Lung (tissue), 12 donors: Measurements from ENCODE around the gene THRA. TPM values are rescaled to one million over a fixed set of nuclear protein-coding genes. Genes with fewer than 3 reads are reported as not detected.

Experiments
- ATAC-seq: fragments of 200-7000 bp; cut with Tn5 transposase; one replicate; pipeline ENCODE4 v1.9.1; 2020; ENCODE audit warnings: moderate number of reproducible peaks; ENCODE audit not compliant: insufficient read depth, low FRiP score
- DNase-seq, 3 donors: peaks; one replicate each; pipeline ENCODE4 v3.0.0-alpha.2; 2013 to 2017
- H3K27ac ChIP-seq, 2 donors: one replicate each; pipeline ENCODE4 v1.5.1; 2013; ENCODE audit warnings: mild to moderate bottlenecking in 2 of 2, moderate library complexity in 2 of 2, control low read depth in 1 of 2, inconsistent platforms in 1 of 2, low read depth in 1 of 2, low read length in 1 of 2
- H3K27me3 ChIP-seq, 3 donors: one replicate each; pipeline ENCODE4 v1.5.1; 2013; ENCODE audit warnings: low read length in 2 of 3; ENCODE audit not compliant: control insufficient read depth in 3 of 3, insufficient read depth in 3 of 3
- H3K36me3 ChIP-seq, 4 donors: one replicate each; pipeline ENCODE4 v1.5.1; 2013; ENCODE audit warnings: low read length in 4 of 4, mild to moderate bottlenecking in 1 of 4, moderate library complexity in 1 of 4; ENCODE audit not compliant: control insufficient read depth in 4 of 4, insufficient read depth in 4 of 4
- H3K4me1 ChIP-seq, 5 donors: one replicate each; pipeline ENCODE4 v1.5.1; 2013; ENCODE audit warnings: low read length in 5 of 5, mild to moderate bottlenecking in 2 of 5, moderate library complexity in 1 of 5; ENCODE audit not compliant: control insufficient read depth in 5 of 5, insufficient read depth in 5 of 5
- H3K4me3 ChIP-seq: one replicate; pipeline ENCODE4 v1.5.1; 2013; ENCODE audit warnings: mild to moderate bottlenecking, control low read depth, moderate library complexity
- H3K9ac ChIP-seq, 2 donors: one replicate each; pipeline ENCODE4 v1.5.1; 2013; ENCODE audit warnings: low read length in 2 of 2, control low read depth in 1 of 2; ENCODE audit not compliant: insufficient read depth in 1 of 2
- H3K9me3 ChIP-seq, 4 donors: one replicate each; pipeline ENCODE4 v1.5.1; 2013; ENCODE audit warnings: low read length in 3 of 4, mild to moderate bottlenecking in 1 of 4, moderate library complexity in 1 of 4; ENCODE audit not compliant: control insufficient read depth in 4 of 4, insufficient read depth in 3 of 4
- CTCF ChIP-seq: IDR thresholded peaks from 2 replicates; pipeline ENCODE4 v1.5.1; 2012; ENCODE audit warnings: mild to moderate bottlenecking; ENCODE audit errors: control extremely low read depth, extremely low read depth
- WGBS, 2 donors: extraction: QIAGEN DNeasy Blood & Tissue Kit; methylation state at CpG; one replicate each; pipeline ENCODE4 v1.1.7; 2013; 5-methylcytosine and 5-hydroxymethylcytosine counted together
- polyA plus RNA-seq, 2 donors: library from polyadenylated mRNA; stranded (reverse); fragments of 200-250 nt; gene quantifications; one replicate each; pipeline ENCODE4 v1.2.1, GENCODE V29; 2013
- total RNA-seq, 2 donors: library from RNA; depleted of rRNA in 1 of 2; stranded (reverse); fragments of >200 nt in 1 of 2; gene quantifications; one replicate each; pipeline ENCODE4 v1.2.1, GENCODE V29; 2014 to 2021
- donor health status: control.
- donor health status: control.
- donor health status: Bipolar disorder and iron deficiency.
- donor health status: healthy.
- donor health status: DM: yes; HTN: yes; CAD: no.

The THRA gene
- total and polyA plus RNA-seq, 4 donors = 28.5 to 55.9 (median 37.5) TPM

GRCh38 chr17:40079545-40079944, 16.8 kb downstream of the THRA start:
- 92 to 97% methylated on average over 3 of the region's 3 CpGs for WGBS, 2 donors
- H3K9ac ChIP-seq = no peak overlapping the region
- no peaks in the 10 kb centered on the region for H3K27me3 ChIP-seq
- H3K9me3 ChIP-seq = no peaks in the 10 kb centered on the region
- H3K4me1 ChIP-seq = peaks cover 4 to 20% (median 14%) of the 10 kb centered on the region in 5 donors
- DNase-seq (no peak), ATAC-seq (no peak)
- TF ChIP-seq CTCF = no peak
- H3K27ac ChIP-seq = no peak overlapping the region
- H3K36me3 ChIP-seq = peaks cover 0 to 42% (median 27%) of the 10 kb centered on the region in 4 donors
- H3K4me3 ChIP-seq = no peak overlapping the region

GRCh38 chr17:40084477-40084876, 21.7 kb downstream of the THRA start:
- Histone ChIP-seq H3K27me3 (peaks cover 0 to 2% (median 0%) of the 10 kb centered on the region in 3 donors), H3K36me3 (peaks cover 9 to 63% (median 49%) of the 10 kb centered on the region in 4 donors), H3K9ac (no peak overlapping the region), H3K4me3 (no peak overlapping the region), H3K4me1 (peaks cover 0 to 6% (median 0%) of the 10 kb centered on the region in 5 donors), H3K27ac (no peak overlapping the region), H3K9me3 (peaks cover 0 to 4% (median under 1%) of the 10 kb centered on the region in 4 donors)
- DNase-seq (no peak), ATAC-seq (no peak)
- 96 to 98% methylated on average over 14 of the region's 14 CpGs for WGBS, 2 donors
- no peak for TF ChIP-seq CTCF

GRCh38 chr17:40086150-40087044, 23.6 kb downstream of the THRA start:
- ATAC-seq (no peak), DNase-seq (peak in 2 of 3 donors; percentile 56 to 66)
- Histone ChIP-seq H3K36me3 (peaks cover 9 to 55% (median 49%) of the 10 kb centered on the region in 4 donors), H3K4me1 (peaks cover 0 to 21% (median 2%) of the 10 kb centered on the region in 5 donors), H3K9me3 (peaks cover 0 to 4% (median under 1%) of the 10 kb centered on the region in 4 donors), H3K4me3 (no peak overlapping the region), H3K27ac (peak overlapping the region; percentile 22 to 46), H3K27me3 (peaks cover 0 to 2% (median 0%) of the 10 kb centered on the region in 3 donors), H3K9ac (peak overlapping the region in 1 of 2 donors; percentile 9)
- TF ChIP-seq CTCF = peak; percentile 43
- WGBS, 2 donors = 65 to 75% methylated on average over 17 of the region's 17 CpGs
